LNCAP (cell line): ENCODE data around the gene ASB1.

Experiments used
- CTCF ChIP-seq: fragments of 450-650 bp; IDR thresholded peaks from 2 replicates; pipeline ENCODE4 v1.5.1; 2017; ENCODE audit warnings: mild to moderate bottlenecking

ASB1 gene

GRCh38 chr2:238489896-238490295, 63.2 kb downstream of the ASB1 start:
- TF ChIP-seq CTCF = no peak

DNA sequence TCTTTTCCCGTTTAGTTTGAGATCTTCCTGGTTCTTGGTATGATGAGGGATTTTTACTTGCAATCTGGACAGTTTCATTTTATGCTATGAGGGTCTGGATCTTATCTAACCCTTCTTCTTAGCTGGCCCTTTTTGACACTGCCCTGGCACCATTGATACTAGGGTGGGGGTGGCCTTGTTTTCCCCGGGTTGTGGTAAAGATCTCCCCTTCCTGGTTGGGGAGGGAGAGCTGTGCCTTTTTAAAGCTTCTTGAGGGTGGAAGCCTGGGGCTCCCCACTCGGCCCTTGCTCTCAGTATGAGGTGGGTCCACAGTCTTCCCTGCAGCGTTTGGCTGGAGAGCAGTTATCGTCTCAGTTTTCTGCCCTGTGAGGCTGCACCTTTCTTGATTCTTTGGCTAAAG, 66.1 kb downstream of the ASB1 start:
- no peak for TF ChIP-seq CTCF

DNA sequence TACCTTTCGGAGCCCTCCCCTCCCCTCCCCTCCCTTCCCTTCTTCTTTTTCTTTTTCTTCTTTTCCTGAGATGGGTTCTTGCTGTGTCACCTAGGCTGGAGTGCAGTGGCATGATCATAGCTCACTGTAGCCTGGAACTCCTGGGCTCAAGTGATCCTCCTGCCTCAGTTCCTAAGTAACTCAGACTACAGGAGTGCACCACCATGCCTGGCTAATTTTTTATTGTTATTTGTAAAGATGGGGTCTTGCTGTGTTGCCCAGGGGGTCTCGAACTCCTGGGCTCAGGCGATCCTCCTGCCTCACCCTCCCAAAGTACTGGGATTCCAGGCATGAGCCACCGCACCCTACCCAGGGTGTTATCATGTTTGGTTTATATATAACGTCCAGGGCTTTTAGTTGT, 66.7 kb downstream of the ASB1 start:
- no peak for TF ChIP-seq CTCF

DNA sequence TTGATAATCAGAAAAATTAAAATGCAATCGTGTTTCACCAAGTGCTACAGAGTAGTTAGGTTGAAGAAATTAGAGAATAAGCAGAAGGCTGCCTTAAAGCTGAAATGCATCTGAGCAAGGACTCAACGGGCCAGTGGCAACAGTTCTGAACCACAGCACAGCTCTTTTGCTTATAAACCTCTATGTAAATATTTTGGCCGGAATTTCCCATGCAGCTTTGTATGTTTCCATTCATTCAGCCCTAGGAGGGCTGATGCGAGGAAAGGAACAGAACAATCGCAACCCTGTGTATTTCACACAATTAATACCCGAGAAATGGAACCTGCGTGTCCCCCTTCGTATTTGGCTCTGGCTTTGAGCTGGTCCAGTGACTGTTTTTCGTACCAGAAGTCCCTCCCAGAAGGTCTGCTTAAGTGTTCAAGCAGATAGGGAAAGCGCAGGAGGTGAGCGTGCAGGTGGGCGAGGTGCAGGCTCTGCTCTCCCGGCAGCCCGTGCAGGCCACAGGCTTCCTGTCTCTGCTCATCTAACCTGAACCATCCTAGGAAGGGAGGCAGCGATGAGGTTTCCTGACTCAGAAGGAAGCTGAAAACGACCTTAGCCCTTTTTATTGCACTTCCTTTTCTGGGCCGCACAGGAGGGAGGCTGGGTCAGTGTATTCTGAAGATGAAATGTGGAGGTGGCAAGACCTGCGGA, 67.3 kb downstream of the ASB1 start:
- no peak for TF ChIP-seq CTCF

DNA sequence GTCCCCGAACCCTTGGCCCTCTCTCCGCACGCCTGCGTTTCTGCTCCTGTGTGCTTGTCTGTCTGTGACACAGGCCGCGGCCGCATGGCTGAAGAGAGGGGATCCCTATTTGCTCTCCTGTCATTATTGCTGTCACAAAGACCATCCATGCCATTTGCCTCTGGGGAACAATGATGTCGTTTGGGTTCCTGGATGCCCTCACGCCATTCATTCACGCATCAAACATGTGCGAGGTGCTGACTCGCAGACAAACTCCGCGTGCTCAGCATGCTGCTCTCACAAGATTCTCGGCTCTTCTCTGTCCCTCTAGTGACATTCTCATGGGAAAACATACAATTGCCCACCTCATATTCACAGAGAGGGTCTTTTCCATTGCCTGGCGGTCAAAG, 67.8 kb downstream of the ASB1 start:
- TF ChIP-seq CTCF = no peak

DNA sequence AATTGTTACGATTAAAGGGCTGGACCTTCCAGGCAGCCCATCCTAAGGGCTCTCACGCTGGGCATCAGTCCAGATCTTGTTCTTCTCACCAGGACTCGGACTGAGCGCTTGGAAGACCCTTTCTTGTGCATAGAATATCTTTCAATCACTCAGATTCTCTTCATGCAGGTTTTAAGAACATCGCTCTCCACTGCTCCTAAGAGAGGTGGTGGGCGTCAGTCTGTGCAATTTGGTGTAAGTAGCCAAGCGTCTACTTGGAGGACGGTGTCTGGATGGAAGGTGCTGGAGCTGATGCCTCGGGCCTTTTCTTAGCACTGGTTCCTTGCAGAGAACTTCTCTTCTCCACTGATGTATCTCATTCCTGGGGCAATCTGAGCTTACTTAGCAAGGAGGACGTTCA, 68.7 kb downstream of the ASB1 start:
- no peak for TF ChIP-seq CTCF

- TF ChIP-seq CTCF = no peak
Observed at GRCh38 chr2:238496756-238497609, 70.3 kb downstream of the ASB1 start.
